ENCODE data around the gene LAMA1.

GRCh38 chr18:6955304-6955703 is 162.3 kb downstream of the LAMA1 start:
- TF ChIP-seq CTCF (IDR thresholded peaks at IDR 0.05) (no peak), EP300 (IDR thresholded peaks at IDR 0.05) (no peak)

All from tibial nerve (tissue), 4 donors.